Nephron progenitor cell (in vitro differentiated cells): ENCODE data around the gene ZNF48.
A peak's percentile ranks its signal among the peaks of the same experiment; 100 is the strongest.

Experiments
- DNase-seq: peaks from one replicate; pipeline ENCODE4 v3.0.0; 2021
- H3K27ac Mint-ChIP-seq: 2 replicates; pipeline ENCODE4 v1.8.0; 2021; ENCODE audit warnings: mild to moderate bottlenecking, moderate library complexity, mixed read lengths
- H3K27me3 Mint-ChIP-seq: 2 replicates; pipeline ENCODE4 v1.8.0; 2021; ENCODE audit warnings: mild to moderate bottlenecking, low read depth, mixed read lengths; ENCODE audit not compliant: poor library complexity
- H3K36me3 Mint-ChIP-seq: 2 replicates; pipeline ENCODE4 v1.8.0; 2021; ENCODE audit warnings: low read depth, mixed read lengths
- H3K4me1 Mint-ChIP-seq: 2 replicates; pipeline ENCODE4 v1.8.0; 2021; ENCODE audit warnings: mixed read lengths
- H3K4me3 Mint-ChIP-seq: 2 replicates; pipeline ENCODE4 v1.8.0; 2021; ENCODE audit warnings: mild to moderate bottlenecking, moderate library complexity, mixed read lengths
- H3K9me3 Mint-ChIP-seq: 2 replicates; pipeline ENCODE4 v1.8.0; 2021; ENCODE audit warnings: mild to moderate bottlenecking, moderate library complexity, mixed read lengths
- CTCF ChIP-seq: fragments of 200-600 bp; sonication (generic); IDR thresholded peaks from 2 replicates; pipeline ENCODE4 v1.5.0; 2021; ENCODE audit warnings: antibody characterized with exemption

Gene ZNF48

GRCh38 chr16:30350134-30350871, 44.9 kb upstream of the ZNF48 start:
- no peak for TF ChIP-seq CTCF
- Mint-ChIP-seq H3K27ac (peak overlapping the region; percentile 84), H3K4me3 (no peak overlapping the region), H3K4me1 (peaks cover 27% of the 10 kb centered on the region), H3K36me3 (peaks cover 50% of the 10 kb centered on the region), H3K27me3 (peaks cover 6% of the 10 kb centered on the region), H3K9me3 (no peaks in the 10 kb centered on the region)
- DNase-seq: no peak

GRCh38 chr16:30351001-30351441, 44.2 kb upstream of the ZNF48 start:
- no peak for DNase-seq
- TF ChIP-seq CTCF: no peak
- Mint-ChIP-seq H3K4me1 (peaks cover 34% of the 10 kb centered on the region), H3K27me3 (peaks cover 6% of the 10 kb centered on the region), H3K4me3 (no peak overlapping the region), H3K27ac (peak overlapping the region; percentile 66), H3K36me3 (peaks cover 50% of the 10 kb centered on the region), H3K9me3 (no peaks in the 10 kb centered on the region)

- no peak for TF ChIP-seq CTCF
- peak overlapping the region; percentile 49 for H3K4me3 Mint-ChIP-seq
- H3K9me3 Mint-ChIP-seq: no peaks in the 10 kb centered on the region
- H3K27me3 Mint-ChIP-seq: peaks cover 6% of the 10 kb centered on the region
- no peak for DNase-seq
- H3K4me1 Mint-ChIP-seq: peaks cover 42% of the 10 kb centered on the region
- peaks cover 51% of the 10 kb centered on the region for H3K36me3 Mint-ChIP-seq
- no peak overlapping the region for H3K27ac Mint-ChIP-seq
Observed at GRCh38 chr16:30351586-30352419, 43.4 kb upstream of the ZNF48 start.

GRCh38 chr16:30352488-30353401, 42.5 kb upstream of the ZNF48 start:
- peak overlapping the region; percentile 64 for H3K4me3 Mint-ChIP-seq
- peak overlapping the region; percentile 69 for H3K27ac Mint-ChIP-seq

More at GRCh38 chr16:30352488-30353401, 42.5 kb upstream of the ZNF48 start:
- Mint-ChIP-seq H3K36me3 (peaks cover 58% of the 10 kb centered on the region), H3K27me3 (peaks cover 6% of the 10 kb centered on the region), H3K4me1 (peaks cover 49% of the 10 kb centered on the region), H3K9me3 (no peaks in the 10 kb centered on the region)
- TF ChIP-seq CTCF: peak; percentile 24
- no peak for DNase-seq
